ENCODE data around the gene UVRAG. TPM values are rescaled to one million over a fixed set of nuclear protein-coding genes. Genes with fewer than 3 reads are reported as not detected.

The UVRAG gene
- total RNA-seq, 1 donor from 2014 or later: 15.1 TPM

DNA sequence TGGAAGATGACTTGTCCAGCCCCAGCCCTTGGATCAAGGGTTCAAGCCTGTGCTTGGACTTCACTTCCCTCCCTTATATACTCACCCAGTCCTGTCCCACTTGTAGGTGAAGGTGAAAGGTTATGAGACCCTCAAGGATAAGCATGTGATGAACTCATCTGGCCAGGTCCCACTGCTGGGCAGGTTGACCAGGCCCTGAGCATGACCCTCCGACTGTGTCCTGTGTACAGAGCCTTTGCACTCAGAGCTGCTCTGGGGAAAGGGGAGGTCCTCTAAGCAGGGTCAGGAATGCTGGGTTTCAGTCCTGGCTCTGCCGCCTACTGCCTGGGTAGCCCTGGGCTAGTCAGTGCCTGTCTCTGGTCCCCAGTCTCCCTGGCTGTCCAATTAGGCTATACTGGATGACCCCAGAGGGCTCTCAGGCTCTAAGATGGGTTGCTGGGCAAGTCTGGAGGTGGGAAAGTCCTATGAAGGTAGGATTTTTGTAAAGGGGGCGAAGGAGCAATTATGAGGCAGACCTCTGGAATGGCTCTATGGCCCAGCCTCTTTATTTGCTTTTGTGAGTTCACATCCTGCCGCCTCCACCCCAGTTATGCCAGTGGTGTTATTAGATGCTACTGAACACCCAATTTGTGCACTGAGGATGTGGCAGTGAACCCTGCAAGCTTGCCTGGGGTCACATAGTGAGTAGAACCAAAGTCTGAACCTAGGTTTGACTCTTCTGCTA lies 32.3 kb upstream of the UVRAG start:
- ATAC-seq: no peak
- intact Hi-C loops (cut with DNase I): no loop called here
- no peak for DNase-seq (ENCODE audit: missing footprints)

DNA sequence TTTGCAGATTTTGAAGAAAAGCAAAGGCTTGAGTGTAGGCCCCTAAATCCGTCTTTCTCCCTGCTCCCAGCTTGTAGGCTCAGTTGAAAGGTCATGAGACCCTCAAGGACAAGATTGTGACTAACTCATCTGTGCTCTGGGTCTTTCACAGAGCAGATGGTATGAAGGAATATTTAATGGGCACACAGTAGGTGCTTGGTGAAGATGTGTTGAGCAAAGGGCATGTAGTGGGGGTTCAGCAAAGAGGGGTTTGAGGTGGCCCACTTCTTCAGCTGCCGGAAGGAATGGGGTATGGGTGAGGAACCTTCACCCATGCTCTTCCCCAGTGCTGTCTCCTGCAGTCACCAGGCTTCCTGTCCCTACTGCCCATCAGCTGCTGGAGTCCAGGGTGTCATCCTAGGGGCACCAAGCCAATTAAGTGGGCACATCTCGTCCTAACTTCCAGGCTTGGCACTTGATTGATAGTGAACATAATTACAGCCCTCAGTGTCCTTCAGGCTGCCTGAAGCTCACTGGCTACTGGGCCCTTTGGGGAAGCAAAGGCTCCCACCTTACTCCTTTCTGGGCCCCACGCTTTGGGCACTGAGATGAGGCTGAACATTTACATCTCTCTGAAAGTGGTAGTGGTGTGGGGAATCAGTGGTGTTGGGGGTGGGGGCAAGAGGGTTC lies 31.5 kb upstream of the UVRAG start:
- DNase-seq (ENCODE audit: missing footprints) (no peak), ATAC-seq (no peak)
- intact Hi-C loops (cut with DNase I): no loop called here

DNA sequence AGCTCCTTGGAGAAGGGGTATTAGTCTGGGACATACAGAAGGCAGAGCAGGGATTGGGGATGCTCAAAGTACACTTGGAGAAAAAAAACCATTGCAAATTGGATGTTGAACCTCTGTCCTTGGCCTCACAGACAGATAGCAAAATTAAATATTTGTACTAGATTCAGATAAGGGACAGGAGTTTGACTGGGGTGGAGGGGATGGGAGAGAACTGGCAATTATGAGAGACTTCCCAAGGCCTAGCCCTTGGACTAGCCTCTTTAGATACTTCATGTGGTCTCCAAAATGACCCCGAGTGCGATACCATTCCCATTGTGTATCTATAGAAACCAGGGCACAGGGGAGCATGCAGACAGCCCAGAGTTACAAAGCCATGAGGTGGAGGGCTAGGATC lies 30.9 kb upstream of the UVRAG start:
- ATAC-seq (no peak), DNase-seq (ENCODE audit: missing footprints) (no peak)
- intact Hi-C loops (cut with DNase I): no loop called here

DNA sequence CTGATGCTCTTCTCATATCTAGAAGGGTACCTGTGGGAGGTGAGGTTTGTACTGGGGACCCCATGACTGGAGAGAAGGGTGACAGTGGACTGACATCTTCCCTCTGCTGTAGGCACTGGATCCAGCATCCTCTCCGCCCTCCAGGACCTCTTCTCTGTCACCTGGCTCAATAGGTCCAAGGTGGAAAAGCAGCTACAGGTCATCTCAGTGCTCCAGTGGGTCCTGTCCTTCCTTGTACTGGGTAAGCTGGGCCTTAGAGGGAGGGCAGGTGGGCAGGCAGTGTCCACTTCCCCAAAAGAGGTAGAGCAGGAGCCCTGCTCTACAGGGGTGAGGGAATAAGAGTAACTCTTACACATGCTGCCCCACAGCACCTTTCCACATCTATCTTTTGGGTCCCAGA lies 30.5 kb upstream of the UVRAG start:
- intact Hi-C loops (cut with DNase I): no loop called here
- ATAC-seq: no peak
- DNase-seq (ENCODE audit: missing footprints): no peak

DNA sequence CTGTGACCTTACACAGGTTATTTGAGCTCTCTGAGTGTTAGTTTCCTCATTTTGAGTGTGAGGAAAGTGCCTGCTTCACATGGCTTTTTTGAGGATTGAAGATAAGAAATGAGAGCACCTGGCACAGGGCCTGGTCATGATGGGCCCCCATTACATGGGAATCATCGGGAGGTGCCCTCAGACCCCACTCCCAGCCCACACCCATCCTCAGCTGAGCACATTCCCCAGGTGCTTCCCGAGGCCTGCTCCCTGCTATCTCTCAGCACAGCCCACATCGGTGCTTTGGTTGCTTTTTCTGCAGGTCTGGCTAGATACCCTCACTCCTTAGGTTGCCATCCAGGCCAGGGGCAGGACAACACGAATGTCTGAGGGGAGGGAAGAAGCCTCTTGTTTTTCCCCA lies 29.8 kb upstream of the UVRAG start:
- DNase-seq (ENCODE audit: missing footprints) (no peak), ATAC-seq (no peak)
- intact Hi-C loops (cut with DNase I): no loop called here

DNA sequence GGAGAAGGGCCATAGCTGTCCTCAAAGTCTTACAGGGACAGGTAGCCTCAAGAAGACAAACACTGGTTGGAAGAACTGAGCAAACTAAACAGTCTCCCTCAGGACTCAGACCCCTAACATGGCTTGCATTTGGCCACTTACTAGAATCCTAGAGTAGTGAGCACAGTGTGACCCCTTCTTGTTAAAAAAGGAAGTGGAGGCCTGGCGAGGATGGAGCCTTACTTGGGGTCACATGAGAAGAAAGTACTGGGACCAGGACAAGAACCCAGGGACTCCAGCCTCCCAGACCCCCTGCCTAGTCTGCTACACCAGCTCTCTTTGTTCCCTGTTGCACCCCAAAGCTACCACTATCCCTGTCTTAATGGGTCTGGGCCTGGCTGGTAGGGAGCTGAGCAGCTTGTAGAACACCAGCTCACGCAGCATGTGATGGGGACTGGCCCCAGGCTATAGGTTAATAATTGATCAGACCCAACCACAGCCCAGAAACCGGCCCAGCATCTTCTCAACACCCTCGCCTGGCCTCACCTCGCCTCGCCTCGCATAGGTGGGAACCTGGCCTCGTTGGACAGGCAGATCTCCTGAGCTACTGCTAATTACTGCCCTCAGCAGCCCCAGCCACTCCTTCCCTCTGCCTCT lies 28.8 kb upstream of the UVRAG start:
- intact Hi-C loops (cut with DNase I): no loop called here
- ATAC-seq (no peak), DNase-seq (ENCODE audit: missing footprints) (no peak)

DNA sequence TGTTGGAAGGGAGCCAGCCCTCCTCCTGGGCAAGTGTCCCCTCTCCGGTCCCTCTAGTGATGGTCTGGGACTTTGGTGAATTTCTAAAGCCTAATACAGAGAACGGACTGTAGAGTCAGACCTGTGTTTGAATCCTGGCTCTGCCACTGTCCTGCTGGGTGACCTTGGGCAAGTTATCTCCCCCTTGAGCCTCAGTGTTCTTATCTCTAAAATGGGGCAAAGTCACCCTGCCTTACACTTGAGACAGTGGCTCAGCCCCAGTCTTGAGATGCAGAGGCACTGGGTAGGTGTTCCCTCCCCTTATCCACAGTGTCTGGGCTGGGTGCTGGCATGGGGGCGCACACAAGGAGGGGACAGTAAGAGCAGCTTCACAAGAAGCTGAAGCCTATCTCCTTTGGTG lies 25.5 kb upstream of the UVRAG start:
- DNase-seq (ENCODE audit: missing footprints): no peak
- ATAC-seq: no peak

DNA sequence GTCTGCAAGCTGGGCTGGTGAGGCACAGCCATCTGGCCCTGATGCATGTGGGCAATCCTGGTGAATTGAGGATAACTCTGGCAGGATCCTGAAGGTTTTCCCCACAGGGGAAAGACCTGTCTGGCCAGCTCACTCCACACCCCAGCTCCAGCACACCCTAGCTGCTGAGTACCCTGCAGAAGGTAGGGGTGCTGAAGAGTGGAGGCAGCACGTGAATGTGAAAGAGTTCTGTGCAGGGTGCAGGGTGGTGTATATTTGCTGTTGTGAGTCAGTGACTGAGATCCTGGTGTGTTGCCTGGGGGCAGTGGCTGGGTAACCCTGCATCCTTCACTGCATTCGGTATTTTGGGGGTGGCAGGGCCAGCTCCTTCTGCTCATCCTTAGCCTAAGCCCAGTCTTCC lies 24.0 kb upstream of the UVRAG start:
- ATAC-seq (no peak), DNase-seq (ENCODE audit: missing footprints) (no peak)
- intact Hi-C loops (cut with DNase I): no loop called here

More for the DNA sequence above, 25.5 kb upstream of the UVRAG start:
- intact Hi-C loops (cut with DNase I): no loop called here

DNA sequence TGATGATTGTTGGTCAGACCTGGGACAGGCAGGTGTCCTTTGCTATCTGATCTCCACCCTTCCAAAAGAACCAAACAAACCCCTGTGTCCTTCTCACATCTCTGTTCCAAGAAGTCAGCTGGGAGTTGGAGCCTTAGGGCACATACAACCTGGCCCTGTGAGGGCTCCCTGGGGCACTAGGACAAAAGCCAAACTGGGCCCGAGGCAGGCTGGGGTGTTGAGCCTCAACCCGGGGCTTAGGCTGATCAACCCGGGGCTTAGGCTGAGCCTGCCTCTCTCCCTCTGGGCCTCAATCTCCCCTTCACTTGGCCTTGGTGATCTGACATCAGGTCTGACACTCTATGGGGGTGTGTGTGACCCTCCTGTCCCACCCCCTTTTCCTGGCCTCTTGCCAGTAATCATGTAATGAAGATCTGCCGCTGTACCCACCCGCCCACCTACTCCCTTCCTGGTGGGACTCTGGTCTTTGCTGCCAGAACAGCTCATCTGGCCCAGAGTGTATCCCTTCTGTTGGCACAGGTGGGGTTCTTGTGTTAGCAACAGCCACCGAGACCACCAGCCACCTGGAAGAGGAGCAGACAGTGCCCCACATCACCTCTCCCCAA lies 22.8 kb upstream of the UVRAG start:
- DNase-seq (ENCODE audit: missing footprints): no peak
- intact Hi-C loops (cut with DNase I): no loop called here
- ATAC-seq: no peak

DNA sequence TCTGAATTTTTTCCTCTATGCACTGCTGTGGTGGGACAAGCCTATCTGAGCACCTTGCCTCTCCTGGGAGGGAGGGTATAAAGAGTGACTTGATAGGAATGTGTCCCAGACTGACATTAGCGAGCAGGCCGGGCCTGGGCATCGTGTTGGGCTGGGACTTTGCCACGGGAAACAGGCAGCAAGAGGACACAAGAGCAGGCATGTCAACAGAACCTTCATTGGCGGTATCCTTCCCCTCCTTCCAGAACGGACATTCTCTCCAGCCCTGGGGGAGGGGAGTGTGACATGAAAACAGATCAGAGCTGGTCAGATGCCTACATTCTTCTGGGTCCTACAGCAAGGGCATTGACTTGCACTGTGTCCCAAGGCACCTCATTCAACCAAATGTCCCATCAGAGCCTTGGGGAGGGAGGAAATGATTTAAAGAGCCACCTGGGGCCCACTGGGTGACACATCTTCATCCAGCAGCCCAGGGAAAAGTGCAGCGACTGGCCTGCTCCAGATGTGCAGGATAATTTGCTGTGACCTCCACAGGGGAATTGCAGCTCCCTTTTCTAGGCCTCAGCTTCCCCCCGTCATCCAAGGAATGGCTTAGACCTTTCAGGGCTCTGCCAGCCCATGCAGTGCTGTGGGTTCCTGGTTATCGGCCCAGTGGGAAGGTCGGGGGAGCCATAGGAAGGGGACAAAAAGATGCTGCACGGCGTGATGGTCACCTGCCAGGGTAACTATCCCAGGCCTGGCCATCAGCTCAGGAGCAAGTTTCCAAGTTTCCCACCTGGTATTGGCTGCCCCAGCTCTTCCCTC lies 21.8 kb upstream of the UVRAG start:
- DNase-seq (ENCODE audit: missing footprints) (no peak), ATAC-seq (peak; percentile 84)
- intact Hi-C loops (cut with DNase I): loop anchor here (1.0 kb wide), 1 partner anchor 47 kb away; no protein-coding TSS in a partner anchor

DNA sequence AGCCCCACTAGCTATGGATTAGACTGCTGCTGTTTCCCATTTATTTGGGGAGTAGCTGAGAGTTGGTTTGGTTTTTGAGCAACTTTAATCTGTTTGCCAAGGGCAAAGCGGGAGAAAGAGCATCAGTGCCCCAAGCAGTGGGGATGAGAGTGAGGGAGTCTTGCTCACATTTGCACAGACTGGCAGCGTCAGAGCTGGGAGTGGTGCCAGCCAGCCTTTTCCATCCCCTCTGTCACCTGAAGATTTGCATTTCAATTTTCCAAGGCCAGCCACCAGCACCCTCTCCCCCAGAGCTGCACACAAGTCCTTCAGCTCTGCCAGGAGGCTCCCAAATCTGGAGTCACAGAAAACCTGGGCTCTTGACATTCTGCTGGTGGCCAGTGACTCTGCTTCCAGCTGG lies 21.0 kb upstream of the UVRAG start:
- intact Hi-C loops (cut with DNase I): loop anchor here (1.0 kb wide), 1 partner anchor 48 kb away; no protein-coding TSS in a partner anchor
- ATAC-seq: peak; percentile 17
- DNase-seq (ENCODE audit: missing footprints): no peak

DNA sequence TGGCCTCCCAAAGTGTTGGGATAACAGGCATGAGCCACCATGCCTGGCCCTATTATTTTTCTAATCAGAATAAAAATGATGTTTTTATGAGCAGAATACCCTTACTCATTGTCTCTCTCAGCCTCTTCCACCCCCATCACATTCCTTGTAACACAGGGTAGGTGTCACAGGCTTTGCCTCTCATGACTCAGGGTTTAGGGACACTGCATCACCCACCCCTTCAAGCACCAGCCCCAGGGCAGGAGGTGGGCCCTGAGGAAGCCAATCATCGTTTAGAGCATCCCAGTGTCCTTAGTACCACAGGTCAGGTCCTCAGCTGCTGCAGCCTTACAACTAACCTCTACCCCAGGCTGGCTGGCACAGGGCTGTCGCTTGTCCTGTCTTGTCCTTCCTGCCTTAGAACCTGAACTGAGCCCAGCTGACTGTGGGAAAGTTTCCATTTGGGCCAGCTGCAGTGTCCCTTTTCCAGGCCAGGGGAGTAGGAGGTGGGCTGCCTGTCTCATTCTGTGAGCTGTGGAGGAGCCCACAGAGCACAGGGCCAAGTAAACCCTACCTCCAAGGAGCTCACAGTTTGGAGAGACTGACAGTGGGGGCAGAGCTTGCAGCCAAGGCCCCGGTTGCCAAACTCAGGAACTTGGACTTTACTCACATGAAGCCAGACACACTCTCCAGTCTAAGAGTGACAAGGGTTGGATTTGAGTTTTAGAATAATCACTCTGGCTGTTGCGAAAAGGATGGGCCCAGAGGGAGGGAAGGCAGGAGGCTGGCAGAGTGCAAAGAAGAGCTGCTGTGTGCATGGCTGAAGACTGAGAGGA lies 19.5 kb upstream of the UVRAG start:
- DNase-seq (ENCODE audit: missing footprints) (no peak), ATAC-seq (no peak)
- intact Hi-C loops (cut with DNase I): no loop called here

DNA sequence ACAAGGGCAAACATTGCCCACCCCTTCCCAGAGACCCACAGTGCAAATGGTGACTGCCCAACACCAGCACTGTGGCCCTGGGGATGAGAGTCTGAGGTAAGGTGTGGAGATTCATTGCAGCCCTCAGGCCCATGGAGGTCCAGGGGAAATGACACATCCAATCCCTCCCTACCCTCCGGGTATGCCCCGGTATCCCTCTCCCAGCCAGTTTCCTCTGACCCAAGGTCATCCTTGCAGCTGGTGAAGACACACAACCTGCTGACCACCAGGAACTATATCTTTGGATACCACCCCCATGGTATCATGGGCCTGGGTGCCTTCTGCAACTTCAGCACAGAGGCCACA lies 18.9 kb upstream of the UVRAG start:
- DNase-seq (ENCODE audit: missing footprints) (no peak), ATAC-seq (no peak)
- intact Hi-C loops (cut with DNase I): no loop called here

DNA sequence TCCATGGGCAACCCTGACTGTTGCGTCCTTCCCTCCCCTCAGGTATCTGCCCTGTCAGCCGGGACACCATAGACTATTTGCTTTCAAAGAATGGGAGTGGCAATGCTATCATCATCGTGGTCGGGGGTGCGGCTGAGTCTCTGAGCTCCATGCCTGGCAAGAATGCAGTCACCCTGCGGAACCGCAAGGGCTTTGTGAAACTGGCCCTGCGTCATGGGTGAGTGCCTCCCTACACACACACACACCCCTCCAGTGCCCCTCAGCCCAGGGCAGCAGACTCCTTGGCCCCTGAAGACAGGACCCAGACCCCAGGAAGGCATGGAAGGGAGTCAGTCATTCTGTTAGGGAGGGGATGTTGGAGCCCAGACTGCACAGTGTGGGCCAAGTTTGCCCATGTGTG lies 17.9 kb upstream of the UVRAG start:
- intact Hi-C loops (cut with DNase I): no loop called here
- DNase-seq (ENCODE audit: missing footprints) (no peak), ATAC-seq (no peak)

DNA sequence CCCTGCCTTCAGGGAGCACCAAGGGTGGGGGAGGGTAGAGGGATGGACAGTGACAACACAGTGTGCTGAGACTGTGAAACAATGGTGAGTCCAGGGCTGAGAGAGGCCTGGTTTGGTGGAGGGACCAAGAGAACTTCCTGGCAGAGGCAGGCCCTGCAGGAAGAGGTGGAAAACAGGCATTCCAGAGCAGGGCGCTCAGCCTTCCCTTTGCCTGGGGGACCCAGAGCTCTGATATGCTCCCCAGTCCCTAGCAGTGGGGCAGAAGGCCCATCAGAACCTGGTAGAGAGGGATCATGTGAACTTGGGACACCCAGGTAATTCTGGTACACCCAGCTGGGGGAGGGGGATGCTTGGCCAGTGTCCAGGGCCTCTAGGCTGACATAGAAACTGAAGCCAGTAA lies 17.2 kb upstream of the UVRAG start:
- ATAC-seq (no peak), DNase-seq (ENCODE audit: missing footprints) (no peak)
- intact Hi-C loops (cut with DNase I): no loop called here

DNA sequence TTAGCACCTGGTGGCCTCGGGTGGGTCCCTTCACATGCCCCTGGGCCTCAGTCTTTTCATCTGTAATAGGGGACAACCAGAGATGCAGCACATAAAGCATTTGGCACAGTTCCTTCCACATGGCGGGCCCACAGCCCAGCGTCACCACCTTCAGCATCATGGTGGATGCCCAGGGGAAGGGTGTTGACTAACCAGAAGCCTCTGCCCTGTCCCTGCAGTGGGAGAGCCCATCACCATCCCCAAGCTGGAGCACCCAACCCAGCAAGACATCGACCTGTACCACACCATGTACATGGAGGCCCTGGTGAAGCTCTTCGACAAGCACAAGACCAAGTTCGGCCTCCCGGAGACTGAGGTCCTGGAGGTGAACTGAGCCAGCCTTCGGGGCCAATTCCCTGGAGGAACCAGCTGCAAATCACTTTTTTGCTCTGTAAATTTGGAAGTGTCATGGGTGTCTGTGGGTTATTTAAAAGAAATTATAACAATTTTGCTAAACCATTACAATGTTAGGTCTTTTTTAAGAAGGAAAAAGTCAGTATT lies 14.8 kb upstream of the UVRAG start:
- DNase-seq (ENCODE audit: missing footprints): no peak
- no peak for ATAC-seq
- intact Hi-C loops (cut with DNase I): no loop called here

DNA sequence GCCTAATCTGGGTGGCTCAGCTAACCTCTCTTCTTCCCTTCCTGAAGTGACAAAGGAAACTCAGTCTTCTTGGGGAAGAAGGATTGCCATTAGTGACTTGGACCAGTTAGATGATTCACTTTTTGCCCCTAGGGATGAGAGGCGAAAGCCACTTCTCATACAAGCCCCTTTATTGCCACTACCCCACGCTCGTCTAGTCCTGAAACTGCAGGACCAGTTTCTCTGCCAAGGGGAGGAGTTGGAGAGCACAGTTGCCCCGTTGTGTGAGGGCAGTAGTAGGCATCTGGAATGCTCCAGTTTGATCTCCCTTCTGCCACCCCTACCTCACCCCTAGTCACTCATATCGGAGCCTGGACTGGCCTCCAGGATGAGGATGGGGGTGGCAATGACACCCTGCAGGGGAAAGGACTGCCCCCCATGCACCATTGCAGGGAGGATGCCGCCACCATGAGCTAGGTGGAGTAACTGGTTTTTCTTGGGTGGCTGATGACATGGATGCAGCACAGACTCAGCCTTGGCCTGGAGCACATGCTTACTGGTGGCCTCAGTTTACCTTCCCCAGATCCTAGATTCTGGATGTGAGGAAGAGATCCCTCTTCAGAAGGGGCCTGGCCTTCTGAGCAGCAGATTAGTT lies 14.2 kb upstream of the UVRAG start:
- intact Hi-C loops (cut with DNase I): no loop called here
- DNase-seq (ENCODE audit: missing footprints) (no peak), ATAC-seq (no peak)

All from Right ventricle myocardium inferior (tissue), 1 donor.